Activated CD4-positive, alpha-beta memory T cell treated with anti-CD3 and anti-CD28 coated beads, Interleukin-2, amount 10 ng/mL, durations not matched to agents 7 days and 5 days (primary cell): ENCODE data around the gene CCNY. TPM values are rescaled to one million over a fixed set of nuclear protein-coding genes. Genes with fewer than 3 reads are reported as not detected.

Experiments used
- CTCF ChIA-PET: fragments of 350-600 bp; sonication (Branson Sonifier 250); formaldehyde crosslinking; loops from one replicate; lab custom pipeline; 2021; ENCODE audit warnings: antibody characterized with exemption, inconsistent platforms; lab: Charles Lee
- POLR2A ChIA-PET: fragments of 350-600 bp; sonication (Branson Sonifier 250); formaldehyde crosslinking; loops from one replicate; lab custom pipeline; 2021; ENCODE audit warnings: antibody characterized with exemption; lab: Charles Lee
- DNase-seq: peaks from one replicate; pipeline ENCODE4 v3.0.0-alpha.2; 2020
- H3K27ac Mint-ChIP-seq: one replicate; pipeline ENCODE4 v1.8.0; 2021; ENCODE audit warnings: mild to moderate bottlenecking, mixed read lengths
- H3K27me3 Mint-ChIP-seq: one replicate; pipeline ENCODE4 v1.8.0; 2021; ENCODE audit warnings: mixed read lengths
- H3K36me3 Mint-ChIP-seq: one replicate; pipeline ENCODE4 v1.8.0; 2021; ENCODE audit warnings: low read depth, mixed read lengths
- H3K4me1 Mint-ChIP-seq: one replicate; pipeline ENCODE4 v1.8.0; 2021; ENCODE audit warnings: mixed read lengths
- H3K4me3 Mint-ChIP-seq: one replicate; pipeline ENCODE4 v1.8.0; 2021; ENCODE audit warnings: mild to moderate bottlenecking, mixed read lengths
- H3K9me3 Mint-ChIP-seq: one replicate; pipeline ENCODE4 v1.8.0; 2021; ENCODE audit warnings: mixed read lengths
- total RNA-seq, 2 experiments: library from RNA; stranded (reverse); gene quantifications; one replicate each; pipeline ENCODE4 v1.2.3, GENCODE V29; 2021

The CCNY gene
- total RNA-seq, 2 experiments from 2014 or later = 49.3 to 56.7 TPM

GRCh38 chr10:35339942-35340341, 3.6 kb downstream of the CCNY start:
- ChIA-PET CTCF (interaction anchor here (4.4 kb wide), 1 partner anchor 14 kb away, joined by 26 read pairs; no protein-coding TSS in a partner anchor), POLR2A (interaction anchor here (0.8 to 2.9 kb wide), 4 partner anchors 11 to 214 kb away, joined by 3 to 11 read pairs (median 4); partner anchors contain the start of gene CREM)
- Mint-ChIP-seq H3K27ac (peak overlapping the region; percentile 55), H3K4me1 (peaks cover 66% of the 10 kb centered on the region), H3K27me3 (no peaks in the 10 kb centered on the region), H3K4me3 (no peak overlapping the region), H3K36me3 (peaks cover 3% of the 10 kb centered on the region), H3K9me3 (no peaks in the 10 kb centered on the region)
- DNase-seq = no peak

GRCh38 chr10:35340975-35341374, 4.7 kb downstream of the CCNY start:
- no peak for DNase-seq
- Mint-ChIP-seq H3K27ac (peak overlapping the region; percentile 66), H3K27me3 (no peaks in the 10 kb centered on the region), H3K9me3 (no peaks in the 10 kb centered on the region), H3K4me3 (no peak overlapping the region), H3K4me1 (peaks cover 60% of the 10 kb centered on the region), H3K36me3 (peaks cover 5% of the 10 kb centered on the region)
- POLR2A ChIA-PET = interaction anchor here (0.9 to 2.9 kb wide), 6 partner anchors 8 to 213 kb away, joined by 3 to 11 read pairs (median 4); no protein-coding TSS in a partner anchor
- CTCF ChIA-PET = interaction anchor here (1.0 to 4.4 kb wide), 3 partner anchors 9 to 303 kb away, joined by 3 to 26 read pairs (median 4); no protein-coding TSS in a partner anchor

- Mint-ChIP-seq H3K9me3 (no peaks in the 10 kb centered on the region), H3K27ac (peak overlapping the region; percentile 66), H3K27me3 (no peaks in the 10 kb centered on the region), H3K4me3 (peak overlapping the region; percentile 27), H3K4me1 (peaks cover 60% of the 10 kb centered on the region), H3K36me3 (peaks cover 5% of the 10 kb centered on the region)
- POLR2A ChIA-PET = interaction anchor here (0.6 to 2.9 kb wide), 9 partner anchors 9 to 214 kb away, joined by 3 to 11 read pairs (median 3); no protein-coding TSS in a partner anchor
- CTCF ChIA-PET = interaction anchor here (0.7 to 4.4 kb wide), 4 partner anchors 8 to 302 kb away, joined by 3 to 26 read pairs (median 4); no protein-coding TSS in a partner anchor
- DNase-seq = no peak
Measured at GRCh38 chr10:35341521-35341920, 5.2 kb downstream of the CCNY start.

- Mint-ChIP-seq H3K9me3 (no peaks in the 10 kb centered on the region), H3K4me3 (peak overlapping the region; percentile 27), H3K36me3 (peaks cover 5% of the 10 kb centered on the region), H3K4me1 (peaks cover 60% of the 10 kb centered on the region), H3K27me3 (no peaks in the 10 kb centered on the region), H3K27ac (peak overlapping the region; percentile 66)
- ChIA-PET CTCF (interaction anchor here (0.7 to 4.4 kb wide), 4 partner anchors 8 to 302 kb away, joined by 3 to 26 read pairs (median 4); no protein-coding TSS in a partner anchor), POLR2A (interaction anchor here (0.6 to 2.9 kb wide), 8 partner anchors 9 to 215 kb away, joined by 3 to 11 read pairs (median 4); no protein-coding TSS in a partner anchor)
- DNase-seq = no peak
Measured at GRCh38 chr10:35342183-35342753, 6.0 kb downstream of the CCNY start.

- Mint-ChIP-seq H3K36me3 (peaks cover 5% of the 10 kb centered on the region), H3K27me3 (no peaks in the 10 kb centered on the region), H3K4me1 (peaks cover 52% of the 10 kb centered on the region), H3K4me3 (no peak overlapping the region), H3K27ac (no peak overlapping the region), H3K9me3 (no peaks in the 10 kb centered on the region)
- POLR2A ChIA-PET = no interaction called here
- CTCF ChIA-PET = interaction anchor here (4.4 kb wide), 1 partner anchor 10 kb away, joined by 26 read pairs; no protein-coding TSS in a partner anchor
- DNase-seq = no peak
Measured at GRCh38 chr10:35343739-35344138, 7.4 kb downstream of the CCNY start.

- no peak overlapping the region for H3K4me3 Mint-ChIP-seq
- no peaks in the 10 kb centered on the region for H3K9me3 Mint-ChIP-seq
- H3K27ac Mint-ChIP-seq = no peak overlapping the region
- peaks cover 5% of the 10 kb centered on the region for H3K36me3 Mint-ChIP-seq
- ChIA-PET POLR2A (no interaction called here), CTCF (no interaction called here)
- H3K27me3 Mint-ChIP-seq = no peaks in the 10 kb centered on the region
- no peak for DNase-seq
- H3K4me1 Mint-ChIP-seq = peaks cover 45% of the 10 kb centered on the region
Measured at GRCh38 chr10:35345383-35345742, 9.1 kb downstream of the CCNY start.

GRCh38 chr10:35346248-35346647, 9.9 kb downstream of the CCNY start:
- Mint-ChIP-seq H3K4me3 (no peak overlapping the region), H3K4me1 (peaks cover 43% of the 10 kb centered on the region), H3K9me3 (no peaks in the 10 kb centered on the region), H3K36me3 (peaks cover 6% of the 10 kb centered on the region), H3K27ac (no peak overlapping the region), H3K27me3 (no peaks in the 10 kb centered on the region)
- DNase-seq = no peak
- ChIA-PET POLR2A (interaction anchor here (0.9 kb wide), 1 partner anchor 220 kb away, joined by 3 read pairs; no protein-coding TSS in a partner anchor), CTCF (interaction anchor here (1.1 kb wide), 1 partner anchor 9 kb away, joined by 3 read pairs; no protein-coding TSS in a partner anchor)

- ChIA-PET CTCF (no interaction called here), POLR2A (no interaction called here)
- Mint-ChIP-seq H3K9me3 (no peaks in the 10 kb centered on the region), H3K27me3 (no peaks in the 10 kb centered on the region), H3K36me3 (peaks cover 6% of the 10 kb centered on the region), H3K4me3 (no peak overlapping the region), H3K27ac (no peak overlapping the region), H3K4me1 (peaks cover 41% of the 10 kb centered on the region)
- DNase-seq = no peak
Measured at GRCh38 chr10:35347121-35347562, 10.8 kb downstream of the CCNY start.

GRCh38 chr10:35347899-35348608, 11.7 kb downstream of the CCNY start:
- Mint-ChIP-seq H3K36me3 (peaks cover 6% of the 10 kb centered on the region), H3K9me3 (no peaks in the 10 kb centered on the region), H3K4me1 (peaks cover 44% of the 10 kb centered on the region), H3K27me3 (no peaks in the 10 kb centered on the region), H3K27ac (no peak overlapping the region), H3K4me3 (no peak overlapping the region)
- POLR2A ChIA-PET = no interaction called here
- no peak for DNase-seq
- CTCF ChIA-PET = no interaction called here

- Mint-ChIP-seq H3K4me3 (no peak overlapping the region), H3K4me1 (peaks cover 46% of the 10 kb centered on the region), H3K27ac (no peak overlapping the region), H3K36me3 (peaks cover 6% of the 10 kb centered on the region), H3K27me3 (no peaks in the 10 kb centered on the region), H3K9me3 (no peaks in the 10 kb centered on the region)
- POLR2A ChIA-PET = no interaction called here
- CTCF ChIA-PET = interaction anchor here (0.6 kb wide), 1 partner anchor 61 kb away, joined by 3 read pairs; no protein-coding TSS in a partner anchor
- no peak for DNase-seq
Measured at GRCh38 chr10:35348609-35349388, 12.5 kb downstream of the CCNY start.

GRCh38 chr10:35349389-35349915, 13.1 kb downstream of the CCNY start:
- Mint-ChIP-seq H3K4me3 (no peak overlapping the region), H3K36me3 (peaks cover 6% of the 10 kb centered on the region), H3K4me1 (peaks cover 45% of the 10 kb centered on the region), H3K27ac (no peak overlapping the region), H3K27me3 (no peaks in the 10 kb centered on the region), H3K9me3 (no peaks in the 10 kb centered on the region)
- CTCF ChIA-PET = interaction anchor here (0.6 to 1.4 kb wide), 2 partner anchors 8 to 61 kb away, joined by 3 read pairs; no protein-coding TSS in a partner anchor
- DNase-seq = no peak
- POLR2A ChIA-PET = interaction anchor here (2.5 kb wide), 1 partner anchor 9 kb away, joined by 11 read pairs; no protein-coding TSS in a partner anchor

GRCh38 chr10:35351021-35351420, 14.7 kb downstream of the CCNY start:
- peaks cover 5% of the 10 kb centered on the region for H3K36me3 Mint-ChIP-seq
- no peak overlapping the region for H3K27ac Mint-ChIP-seq
- POLR2A ChIA-PET = interaction anchor here (1.1 to 2.5 kb wide), 3 partner anchors 10 to 15 kb away, joined by 3 to 11 read pairs (median 3); partner anchors contain the start of gene CCNY
- H3K27me3 Mint-ChIP-seq = no peaks in the 10 kb centered on the region
- DNase-seq = no peak
- CTCF ChIA-PET = interaction anchor here (6.0 kb wide), 1 partner anchor 9 kb away, joined by 26 read pairs; no protein-coding TSS in a partner anchor
- H3K4me1 Mint-ChIP-seq = peaks cover 51% of the 10 kb centered on the region
- no peaks in the 10 kb centered on the region for H3K9me3 Mint-ChIP-seq
- no peak overlapping the region for H3K4me3 Mint-ChIP-seq
